AG09309 (cell line): Measurements from ENCODE around the gene CDK17.

Experiments used
- DNase-seq: peaks from one replicate; pipeline ENCODE4 v3.0.0-alpha.2; 2010; ENCODE audit warnings: low read depth
- H3K4me3 ChIP-seq: 2 replicates; pipeline ENCODE4 v1.5.1; 2011; ENCODE audit warnings: mild to moderate bottlenecking, low read depth, low read length, moderate library complexity; ENCODE audit not compliant: control insufficient read depth
- CTCF ChIP-seq: IDR thresholded peaks from 2 replicates; pipeline ENCODE4 v1.5.1; 2011; ENCODE audit warnings: mild to moderate bottlenecking, low read depth, low read length, inconsistent platforms; ENCODE audit not compliant: insufficient read depth, control insufficient read depth; ENCODE audit errors: missing control alignments

CDK17 gene

GRCh38 chr12:96338852-96339471 lies 61.3 kb downstream of the CDK17 start:
- no peak overlapping the region for H3K4me3 ChIP-seq
- DNase-seq: no peak
- no peak for TF ChIP-seq CTCF

GRCh38 chr12:96337953-96338352 lies 62.3 kb downstream of the CDK17 start:
- no peak overlapping the region for H3K4me3 ChIP-seq
- DNase-seq: no peak
- TF ChIP-seq CTCF: no peak

GRCh38 chr12:96336489-96336888 lies 63.8 kb downstream of the CDK17 start:
- no peak for DNase-seq
- no peak overlapping the region for H3K4me3 ChIP-seq
- TF ChIP-seq CTCF: no peak

- no peak for DNase-seq
- no peak for TF ChIP-seq CTCF
- H3K4me3 ChIP-seq: no peak overlapping the region
These were observed 65.0 kb downstream of the CDK17 start for GRCh38 chr12:96335270-96335669.

- no peak overlapping the region for H3K4me3 ChIP-seq
- no peak for TF ChIP-seq CTCF
- no peak for DNase-seq
These were observed 65.7 kb downstream of the CDK17 start for GRCh38 chr12:96334502-96334901.

- no peak for TF ChIP-seq CTCF
- H3K4me3 ChIP-seq: no peak overlapping the region
- DNase-seq: no peak
These were observed 70.7 kb downstream of the CDK17 start for GRCh38 chr12:96329545-96329944.

GRCh38 chr12:96329018-96329417 lies 71.2 kb downstream of the CDK17 start:
- no peak overlapping the region for H3K4me3 ChIP-seq
- no peak for TF ChIP-seq CTCF
- no peak for DNase-seq
